HepG2 (cell line): ENCODE data around the gene INTS15. TPM values are rescaled to one million over a fixed set of nuclear protein-coding genes. Genes with fewer than 3 reads are reported as not detected.

ENCODE experiments used
- CERS6 ChIP-seq: sonication (generic); formaldehyde crosslinking; IDR thresholded peaks from 2 replicates; pipeline ENCODE4 v1.5.0; 2020; ENCODE audit warnings: missing genetic modification reagents
- CSRNP1 ChIP-seq: sonication (generic); formaldehyde crosslinking; IDR thresholded peaks from 2 replicates; pipeline ENCODE4 v1.8.1; 2023; ENCODE audit warnings: mild to moderate bottlenecking, missing genetic modification reagents
- MTERF4 ChIP-seq: sonication (generic); formaldehyde crosslinking; IDR thresholded peaks from 2 replicates; pipeline ENCODE4 v1.8.0; 2023; ENCODE audit warnings: mild to moderate bottlenecking, missing genetic modification reagents
- NFAT5 ChIP-seq: sonication (generic); formaldehyde crosslinking; IDR thresholded peaks from 2 replicates; pipeline ENCODE4 v1.4.0; 2020; ENCODE audit warnings: missing genetic modification reagents
- POLR2G ChIP-seq: fragments of 200-400 bp; formaldehyde crosslinking; IDR thresholded peaks from 2 replicates; pipeline ENCODE4 v1.6.1; 2018; ENCODE audit warnings: mild to moderate bottlenecking, low read depth, low read length, moderate library complexity
- ZMAT5 ChIP-seq: sonication (generic); formaldehyde crosslinking; IDR thresholded peaks from 2 replicates; pipeline ENCODE4 v1.5.0; 2020; ENCODE audit warnings: mild to moderate bottlenecking, low read depth, missing genetic modification reagents, borderline replicate concordance
- ZNF235 ChIP-seq: sonication (generic); formaldehyde crosslinking; IDR thresholded peaks from 2 replicates; pipeline ENCODE4 v1.8.1; 2023; ENCODE audit warnings: mild to moderate bottlenecking, missing genetic modification reagents, borderline replicate concordance
- ZNF280D ChIP-seq: sonication (generic); formaldehyde crosslinking; IDR thresholded peaks from 2 replicates; pipeline ENCODE4 v1.5.1; 2020; ENCODE audit warnings: mild to moderate bottlenecking, missing genetic modification reagents
- ZNF503 ChIP-seq: sonication (generic); formaldehyde crosslinking; IDR thresholded peaks from 2 replicates; pipeline ENCODE4 v1.4.0; 2020; ENCODE audit warnings: missing genetic modification reagents
- ZNF644 ChIP-seq: IDR thresholded peaks from 2 replicates; pipeline ENCODE4 v1.6.1; 2016; ENCODE audit warnings: low read depth
- polyA plus RNA-seq, 8 experiments: library from polyadenylated mRNA; depleted of rRNA in 3 of 8; stranded (reverse) in 7 of 8; unstranded in 1 of 8; fragments of >200 nt; fragmentation: Illumina TruSeq in 4 of 8; extraction: Trizol in 4 of 8; gene quantifications; 2 replicates each; pipeline versions ENCODE4 v1.2.1 to v1.2.3, GENCODE V29; 2011 to 2016; ENCODE audit warnings: low read depth in 4 of 8, missing spikeins in 1 of 8, mixed read lengths in 1 of 8; ENCODE audit not compliant: insufficient read depth in 1 of 8
- total RNA-seq, 5 experiments: library from RNA; depleted of rRNA; stranded (reverse); fragments of >200 nt; fragmentation: Illumina TruSeq; extraction: Trizol; gene quantifications; 2 replicates each; pipeline ENCODE4 v1.2.3, GENCODE V29; 2016; ENCODE audit warnings: low read depth in 1 of 5

The INTS15 gene
- total and polyA plus RNA-seq, 2 of the 13 experiments (the other 11 are each of a cell fraction or from before 2014, with no cell fraction given): 16.3 to 25.7 TPM

GRCh38 chr7:6615723-6616555 is 26.1 kb downstream of the INTS15 start (continued):
- TF ChIP-seq POLR2G: 0 out of 2 replicates have a peak, but pooled peaks have one; percentile 30
- TF ChIP-seq ZNF235 (CRISPR knock-in tag): no peak
- TF ChIP-seq ZNF503 (CRISPR knock-in tag): peak; percentile 45; the same call in 1 of the 2 replicates
- TF ChIP-seq ZNF280D (CRISPR knock-in tag): 0 out of 2 replicates have a peak, but pooled peaks have one; percentile 37
- no peak for TF ChIP-seq ZNF644
- TF ChIP-seq CERS6 (CRISPR knock-in tag): no peak
- TF ChIP-seq CSRNP1 (CRISPR knock-in tag): peak; percentile 63; the same call in 1 of the 2 replicates
- peak; percentile 49; the same call in 1 of the 2 replicates for TF ChIP-seq MTERF4 (CRISPR knock-in tag)
- 0 out of 2 replicates have a peak, but pooled peaks have one; percentile 41 for TF ChIP-seq NFAT5 (CRISPR knock-in tag)
- TF ChIP-seq ZMAT5 (CRISPR knock-in tag): no peak
